Transverse colon (tissue), 4 donors: Measurements from ENCODE around the gene LAMA5.

Experiments
- CTCF ChIP-seq, 5 experiments: fragments of 200-600 bp in 3 of 5; fragments of 450-650 bp in 2 of 5; sonication (generic) in 3 of 5; IDR thresholded peaks; 1 replicate in 2 of 5; 2 replicates in 3 of 5; pipeline ENCODE4 v1.5.1; 2016 to 2017; ENCODE audit warnings: antibody characterized with exemption in 5 of 5, inconsistent platforms in 3 of 5, mild to moderate bottlenecking in 2 of 5, moderate library complexity in 1 of 5
- EP300 ChIP-seq: sonication (generic); formaldehyde crosslinking; IDR thresholded peaks from one replicate; pipeline ENCODE4 v1.6.1; 2017; ENCODE audit warnings: antibody characterized with exemption, low read depth
- POLR2A ChIP-seq: fragments of 450-650 bp; IDR thresholded peaks from one replicate; pipeline ENCODE4 v1.6.1; 2016; ENCODE audit warnings: antibody characterized with exemption, mild to moderate bottlenecking, moderate library complexity
- POLR2AphosphoS5 ChIP-seq, 3 donors: sonication (generic); formaldehyde crosslinking; IDR thresholded peaks; one replicate each; pipeline ENCODE4 v1.6.1; 2016; ENCODE audit warnings: antibody characterized with exemption in 3 of 3

GRCh38 chr20:62404761-62405107, 37.6 kb upstream of the LAMA5 start:
- TF ChIP-seq CTCF (IDR thresholded peaks at IDR 0.05) (no peak), EP300 (no peak), POLR2AphosphoS5 (IDR thresholded peaks at IDR 0.05) (no peak), POLR2A (no peak)
